ENCODE results near the gene ACAD11.

The ACAD11 gene

GRCh38 chr3:132521901-132522300 lies 137.7 kb downstream of the ACAD11 start:
- no peak for TF ChIP-seq NFRKB (IDR thresholded peaks at IDR 0.05)
- no peak for TF ChIP-seq FOXA1 (IDR thresholded peaks at IDR 0.05)
- TF ChIP-seq HDGF (IDR thresholded peaks at IDR 0.05; ENCODE audit: borderline replicate concordance) = no peak
- TF ChIP-seq PKNOX1 (IDR thresholded peaks at IDR 0.05) = no peak
- TF ChIP-seq BHLHE40 (IDR thresholded peaks at IDR 0.05; ENCODE audit: borderline replicate concordance) = no peak
- ChIA-PET POLR2A (no interaction called here), CTCF (no interaction called here)
- DNase-seq (ENCODE audit: extremely low spot score) = no peak

- CTCF ChIA-PET = interaction anchor here (1.6 kb wide), 1 partner anchor 15 kb away, joined by 6 read pairs; no protein-coding TSS in a partner anchor
- DNase-seq (ENCODE audit: extremely low spot score) = no peak
- TF ChIP-seq PKNOX1 (IDR thresholded peaks at IDR 0.05) (no peak), BHLHE40 (IDR thresholded peaks at IDR 0.05; ENCODE audit: borderline replicate concordance) (no peak), FOXM1 (IDR thresholded peaks at IDR 0.05; ENCODE audit: borderline replicate concordance) (no peak), FOXA1 (IDR thresholded peaks at IDR 0.05) (no peak), FOXK2 (IDR thresholded peaks at IDR 0.05) (no peak), ELF4 (IDR thresholded peaks at IDR 0.05) (no peak), SP1 (IDR thresholded peaks at IDR 0.05) (no peak), NFRKB (IDR thresholded peaks at IDR 0.05) (no peak), SUZ12 (IDR thresholded peaks at IDR 0.05) (no peak), TARDBP (IDR thresholded peaks at IDR 0.05) (no peak), ZNF384 (IDR thresholded peaks at IDR 0.05) (no peak), CTBP1 (IDR thresholded peaks at IDR 0.05; ENCODE audit: borderline replicate concordance) (no peak), HDGF (IDR thresholded peaks at IDR 0.05; ENCODE audit: borderline replicate concordance) (no peak), LEF1 (IDR thresholded peaks at IDR 0.05; ENCODE audit: borderline replicate concordance) (no peak), ARNT (IDR thresholded peaks at IDR 0.05) (no peak)
- POLR2A ChIA-PET = no interaction called here
Measured at GRCh38 chr3:132519914-132520313, 139.7 kb downstream of the ACAD11 start.

GRCh38 chr3:132517311-132517710 lies 142.3 kb downstream of the ACAD11 start:
- POLR2A ChIA-PET = no interaction called here
- CTCF ChIA-PET = no interaction called here
- DNase-seq (ENCODE audit: extremely low spot score) = no peak
- no peak for TF ChIP-seq ZNF384 (IDR thresholded peaks at IDR 0.05)
- no peak for TF ChIP-seq FOXM1 (IDR thresholded peaks at IDR 0.05; ENCODE audit: borderline replicate concordance)
- TF ChIP-seq PKNOX1 (IDR thresholded peaks at IDR 0.05) = no peak
- TF ChIP-seq SP1 (IDR thresholded peaks at IDR 0.05) = no peak
- no peak for TF ChIP-seq HDGF (IDR thresholded peaks at IDR 0.05; ENCODE audit: borderline replicate concordance)
- no peak for TF ChIP-seq BHLHE40 (IDR thresholded peaks at IDR 0.05; ENCODE audit: borderline replicate concordance)
- no peak for TF ChIP-seq L3MBTL2 (conservative IDR thresholded peaks at IDR 0.05)
- no peak for TF ChIP-seq ARNT (IDR thresholded peaks at IDR 0.05)

GRCh38 chr3:132513057-132513456 lies 146.6 kb downstream of the ACAD11 start:
- ChIA-PET POLR2A (no interaction called here), CTCF (no interaction called here)
- no peak for TF ChIP-seq NFRKB (IDR thresholded peaks at IDR 0.05)
- TF ChIP-seq ZNF384 (IDR thresholded peaks at IDR 0.05) = no peak
- no peak for TF ChIP-seq SP1 (IDR thresholded peaks at IDR 0.05)
- TF ChIP-seq SUZ12 (IDR thresholded peaks at IDR 0.05) = no peak
- no peak for TF ChIP-seq FOXA1 (IDR thresholded peaks at IDR 0.05)
- TF ChIP-seq FOXM1 (IDR thresholded peaks at IDR 0.05; ENCODE audit: borderline replicate concordance) = no peak
- TF ChIP-seq L3MBTL2 (conservative IDR thresholded peaks at IDR 0.05) = no peak
- TF ChIP-seq ELF4 (IDR thresholded peaks at IDR 0.05) = no peak
- no peak for TF ChIP-seq FOXK2 (IDR thresholded peaks at IDR 0.05)
- TF ChIP-seq ARNT (IDR thresholded peaks at IDR 0.05) = no peak
- TF ChIP-seq LEF1 (IDR thresholded peaks at IDR 0.05; ENCODE audit: borderline replicate concordance) = no peak
- TF ChIP-seq HDGF (IDR thresholded peaks at IDR 0.05; ENCODE audit: borderline replicate concordance) = no peak
- no peak for TF ChIP-seq CTBP1 (IDR thresholded peaks at IDR 0.05; ENCODE audit: borderline replicate concordance)
- TF ChIP-seq TARDBP (IDR thresholded peaks at IDR 0.05) = no peak
- no peak for TF ChIP-seq PKNOX1 (IDR thresholded peaks at IDR 0.05)
- TF ChIP-seq BHLHE40 (IDR thresholded peaks at IDR 0.05; ENCODE audit: borderline replicate concordance) = no peak
- no peak for DNase-seq (ENCODE audit: extremely low spot score)

- ChIA-PET POLR2A (no interaction called here), CTCF (no interaction called here)
- no peak for TF ChIP-seq SUZ12 (IDR thresholded peaks at IDR 0.05)
- no peak for TF ChIP-seq LEF1 (IDR thresholded peaks at IDR 0.05; ENCODE audit: borderline replicate concordance)
- TF ChIP-seq ELF4 (IDR thresholded peaks at IDR 0.05) = no peak
- no peak for TF ChIP-seq FOXK2 (IDR thresholded peaks at IDR 0.05)
- no peak for TF ChIP-seq ARNT (IDR thresholded peaks at IDR 0.05)
- TF ChIP-seq ZNF384 (IDR thresholded peaks at IDR 0.05) = no peak
- DNase-seq (ENCODE audit: extremely low spot score) = no peak
Measured at GRCh38 chr3:132509506-132509905, 150.1 kb downstream of the ACAD11 start.

GRCh38 chr3:132509096-132509495 lies 150.5 kb downstream of the ACAD11 start:
- POLR2A ChIA-PET = no interaction called here
- CTCF ChIA-PET = no interaction called here
- TF ChIP-seq NFRKB (IDR thresholded peaks at IDR 0.05) (no peak), PKNOX1 (IDR thresholded peaks at IDR 0.05) (no peak), CTBP1 (IDR thresholded peaks at IDR 0.05; ENCODE audit: borderline replicate concordance) (no peak), BHLHE40 (IDR thresholded peaks at IDR 0.05; ENCODE audit: borderline replicate concordance) (no peak), LEF1 (IDR thresholded peaks at IDR 0.05; ENCODE audit: borderline replicate concordance) (no peak), TARDBP (IDR thresholded peaks at IDR 0.05) (no peak), ELF4 (IDR thresholded peaks at IDR 0.05) (no peak), SP1 (IDR thresholded peaks at IDR 0.05) (no peak), L3MBTL2 (conservative IDR thresholded peaks at IDR 0.05) (no peak), FOXM1 (IDR thresholded peaks at IDR 0.05; ENCODE audit: borderline replicate concordance) (no peak), ZNF384 (IDR thresholded peaks at IDR 0.05) (no peak), SUZ12 (IDR thresholded peaks at IDR 0.05) (no peak), FOXK2 (IDR thresholded peaks at IDR 0.05) (no peak), ARNT (IDR thresholded peaks at IDR 0.05) (no peak), FOXA1 (IDR thresholded peaks at IDR 0.05) (no peak), HDGF (IDR thresholded peaks at IDR 0.05; ENCODE audit: borderline replicate concordance) (no peak)
- DNase-seq (ENCODE audit: extremely low spot score) = no peak
